AG09319 (cell line): Measurements from ENCODE around the gene MYO7B.

Experiments
- DNase-seq: peaks from one replicate; pipeline ENCODE4 v3.0.0-alpha.2; 2010; ENCODE audit warnings: low read depth; ENCODE audit errors: extremely low read depth
- CTCF ChIP-seq: IDR thresholded peaks from 2 replicates; pipeline ENCODE4 v1.5.1; 2011; ENCODE audit warnings: low read depth, mild to moderate bottlenecking, inconsistent platforms, low read length, moderate library complexity

Gene MYO7B

GRCh38 chr2:127675331-127676261 lies 140.1 kb downstream of the MYO7B start, which contains the start of gene LIMS2:
Gene LIMS2, minus strand, starts transcription at chr2:127675530. Its CDS starts 506 bp downstream, at chr2:127675024.
- no peak for DNase-seq
- no peak; the same call in 1 of the 2 replicates for TF ChIP-seq CTCF

- no peak for TF ChIP-seq CTCF
- DNase-seq: no peak
These were observed 141.4 kb downstream of the MYO7B start for GRCh38 chr2:127676906-127677305.

- no peak for TF ChIP-seq CTCF
- DNase-seq: no peak
These were observed 143.0 kb downstream of the MYO7B start for GRCh38 chr2:127678531-127678930.

GRCh38 chr2:127678991-127679390 lies 143.5 kb downstream of the MYO7B start:
- DNase-seq: no peak
- TF ChIP-seq CTCF: no peak

GRCh38 chr2:127679680-127680361 lies 144.3 kb downstream of the MYO7B start:
- TF ChIP-seq CTCF: no peak
- no peak for DNase-seq

GRCh38 chr2:127680706-127681287 lies 145.3 kb downstream of the MYO7B start:
- no peak for TF ChIP-seq CTCF
- no peak for DNase-seq
